Transverse colon (tissue), 4 donors: Measurements from ENCODE around the gene KMT2A.

Experiments used
- CTCF ChIP-seq, 5 experiments: fragments of 200-600 bp in 3 of 5; fragments of 450-650 bp in 2 of 5; sonication (generic) in 3 of 5; IDR thresholded peaks; 1 replicate in 2 of 5; 2 replicates in 3 of 5; pipeline ENCODE4 v1.5.1; 2016 to 2017; ENCODE audit warnings: antibody characterized with exemption in 5 of 5, inconsistent platforms in 3 of 5, mild to moderate bottlenecking in 2 of 5, moderate library complexity in 1 of 5
- POLR2A ChIP-seq: fragments of 450-650 bp; IDR thresholded peaks from one replicate; pipeline ENCODE4 v1.6.1; 2016; ENCODE audit warnings: antibody characterized with exemption, mild to moderate bottlenecking, moderate library complexity
- POLR2AphosphoS5 ChIP-seq, 3 donors: sonication (generic); formaldehyde crosslinking; IDR thresholded peaks; one replicate each; pipeline ENCODE4 v1.6.1; 2016; ENCODE audit warnings: antibody characterized with exemption in 3 of 3

DNA sequence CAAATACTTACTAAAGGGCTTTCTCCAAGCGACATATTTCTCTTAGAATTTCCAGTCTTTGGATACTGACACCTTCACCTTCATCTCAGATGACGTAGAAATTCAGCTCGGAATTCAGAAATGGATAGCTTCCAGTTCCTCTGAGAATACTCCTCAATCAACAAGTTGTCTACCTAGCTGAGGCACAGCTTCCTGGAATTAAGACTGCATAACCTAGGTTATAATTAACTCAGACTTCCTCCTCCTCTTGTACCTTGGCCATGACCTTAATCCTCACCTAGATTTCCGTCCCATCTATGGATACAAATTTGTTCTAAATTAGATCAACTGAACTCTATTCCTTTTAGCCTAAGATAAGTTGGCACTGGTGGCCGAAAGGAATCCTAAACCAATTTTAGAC is 17.5 kb upstream of the KMT2A start:
- TF ChIP-seq CTCF (IDR thresholded peaks at IDR 0.05), result no peak
- TF ChIP-seq POLR2AphosphoS5 (IDR thresholded peaks at IDR 0.05), result no peak
- TF ChIP-seq POLR2A, result no peak
